HG03354 (cell line): ENCODE results near the gene QRFP.

Experiments used
- ATAC-seq: cut with Tn5 transposase; IDR thresholded peaks from one replicate; pipeline ENCODE4 v1.9.1; 2021; ENCODE audit warnings: mild to moderate bottlenecking; ENCODE audit not compliant: unreplicated experiment, poor library complexity, severe bottlenecking

Gene QRFP

DNA sequence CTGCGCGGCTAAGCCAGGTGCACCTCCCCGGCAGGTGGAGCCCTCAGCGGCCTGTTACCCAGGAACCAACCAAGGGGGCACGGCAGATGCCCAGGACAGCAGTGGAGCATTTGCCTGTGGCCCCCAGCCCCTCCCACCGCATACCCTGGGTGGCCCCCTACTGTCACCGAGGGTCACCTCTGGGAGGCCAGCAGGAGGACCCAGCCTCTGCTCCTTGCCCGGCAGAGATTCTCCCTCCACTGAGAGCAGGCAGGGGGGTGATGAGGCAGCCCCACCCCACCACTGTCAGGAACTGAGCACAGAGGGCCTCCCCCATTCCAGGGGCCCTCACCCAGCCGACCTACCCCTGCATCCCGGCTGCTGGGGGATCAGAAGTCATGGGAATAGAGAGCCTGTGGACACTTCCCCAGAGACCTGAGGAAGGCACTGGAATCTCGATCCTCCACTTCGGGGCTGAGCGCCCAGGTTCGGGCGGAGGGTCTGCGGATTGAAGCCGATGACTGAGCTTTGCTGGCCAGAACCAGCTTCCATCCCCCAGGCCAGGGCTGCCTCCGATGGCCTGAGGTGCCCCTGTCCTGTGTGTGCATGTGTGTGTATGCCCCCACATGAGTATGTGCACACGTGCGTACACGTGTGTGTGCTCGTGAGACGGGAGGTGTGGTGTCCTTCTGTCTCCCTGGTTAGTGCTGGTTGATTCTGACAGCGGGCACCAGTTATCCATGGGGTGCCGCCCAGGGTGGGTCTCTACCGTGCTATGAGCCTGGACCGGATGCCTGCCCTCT, at the start of gene QRFP:
Gene QRFP (minus strand): TSS at position 580 of the 782 bp plus-strand sequence. CDS start 2,974 bp downstream, outside the sequence.
- ATAC-seq: no peak

- ATAC-seq: no peak
Measured at GRCh38 chr9:130945173-130945572, 48.6 kb upstream of the QRFP start.

GRCh38 chr9:130944510-130945058, 48.0 kb upstream of the QRFP start:
- ATAC-seq: no peak

DNA sequence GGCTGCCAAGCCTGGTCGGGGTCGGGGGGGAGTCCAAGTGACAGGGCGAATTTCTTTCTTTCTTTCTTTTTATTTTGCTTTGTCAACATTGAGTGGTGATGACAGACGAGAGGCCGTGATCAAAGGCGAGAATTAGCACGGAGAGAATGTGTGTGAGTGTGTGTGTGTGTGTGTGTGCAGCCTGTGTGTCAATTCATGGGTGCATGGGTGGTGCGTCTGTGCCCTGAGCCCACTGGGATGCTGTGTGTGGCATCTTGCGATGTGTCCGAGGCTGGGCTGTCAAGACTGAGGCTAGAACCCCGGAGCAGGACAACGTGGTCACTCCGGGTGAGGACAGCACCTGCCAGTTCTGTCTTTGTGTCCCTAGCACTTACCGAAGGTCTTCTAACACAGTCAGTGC, 47.2 kb upstream of the QRFP start:
- no peak for ATAC-seq

DNA sequence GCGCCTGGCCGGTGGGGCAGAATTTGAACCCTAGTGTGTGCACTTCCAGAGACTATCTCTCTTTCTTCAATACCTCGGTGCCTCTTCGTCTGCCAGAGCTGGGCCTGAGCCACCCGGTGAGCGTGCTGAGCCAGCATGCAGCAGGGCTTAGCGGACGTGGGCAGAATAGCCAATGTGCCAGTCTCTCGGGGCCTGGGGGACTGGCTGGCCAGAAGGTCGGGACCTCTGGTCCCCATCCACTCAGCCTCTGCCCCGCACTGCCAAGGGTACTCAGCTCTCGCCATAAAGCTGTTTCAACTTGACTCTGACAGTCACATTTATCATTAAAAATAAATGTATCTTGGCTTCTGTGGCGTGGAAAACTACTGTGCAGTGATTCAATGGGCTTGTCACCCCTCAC, 46.6 kb upstream of the QRFP start:
- ATAC-seq: no peak

- ATAC-seq: no peak
Measured at GRCh38 chr9:130942679-130943078, 46.1 kb upstream of the QRFP start.

GRCh38 chr9:130942084-130942483, 45.5 kb upstream of the QRFP start:
- ATAC-seq: no peak

GRCh38 chr9:130940693-130941576, 44.3 kb upstream of the QRFP start:
- peak; percentile 60 for ATAC-seq

DNA sequence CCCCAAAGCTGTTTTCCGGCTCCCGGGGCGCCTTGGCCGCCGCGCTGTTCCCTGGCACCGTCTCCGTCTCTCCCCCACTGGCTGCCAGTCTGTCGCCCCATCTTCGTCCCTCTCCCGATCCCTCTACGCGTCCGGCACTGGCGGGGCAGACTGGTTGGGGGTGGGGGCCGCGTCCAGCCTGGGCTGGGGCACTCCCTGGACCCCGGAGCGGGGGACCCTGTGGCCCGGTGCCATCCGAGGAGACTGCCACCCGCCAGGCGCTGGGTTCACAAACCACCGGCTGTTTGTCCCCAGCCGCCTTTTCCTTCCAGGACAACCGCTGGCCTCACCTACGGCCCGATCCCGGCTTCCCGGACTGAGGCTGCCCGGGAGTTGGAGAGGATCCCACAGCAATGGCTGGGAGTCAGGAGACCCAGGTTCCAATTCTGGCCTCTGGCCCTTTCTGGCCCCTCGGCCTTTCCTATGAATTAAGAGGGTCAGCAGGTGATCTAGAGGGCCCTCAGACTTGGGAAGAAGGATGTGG, 43.5 kb upstream of the QRFP start:
- ATAC-seq: no peak

DNA sequence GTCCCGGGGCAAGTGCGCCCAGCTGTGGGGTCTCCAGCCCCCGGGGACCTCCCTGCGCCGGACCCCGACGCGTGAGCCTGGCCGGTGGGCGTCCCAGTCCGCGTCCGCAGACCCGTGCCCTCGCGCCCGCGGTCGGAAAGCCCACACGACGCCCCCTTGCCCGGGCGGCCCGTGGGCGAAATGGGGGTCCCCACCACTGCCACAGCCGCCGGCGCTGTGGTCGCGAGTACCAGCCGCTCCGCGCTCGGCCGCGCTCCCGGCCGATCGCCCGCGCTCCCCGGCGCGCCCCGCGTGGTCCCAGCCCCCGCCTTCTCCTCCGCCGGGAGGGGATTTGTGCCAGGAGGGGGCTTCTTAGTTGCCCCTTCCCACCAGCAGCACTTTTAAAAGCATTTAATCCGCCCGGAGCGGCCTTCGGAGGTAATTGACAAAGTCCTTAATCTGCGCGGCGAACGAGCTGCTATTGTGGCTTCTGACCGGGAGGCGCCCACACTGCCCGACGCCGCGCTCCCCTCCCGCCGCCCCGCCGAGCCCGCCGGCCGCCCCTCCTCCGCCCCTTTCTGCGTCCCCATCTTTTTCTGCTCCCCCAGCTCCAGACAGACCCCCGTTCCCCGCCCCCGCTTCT, 42.9 kb upstream of the QRFP start:
- no peak for ATAC-seq

DNA sequence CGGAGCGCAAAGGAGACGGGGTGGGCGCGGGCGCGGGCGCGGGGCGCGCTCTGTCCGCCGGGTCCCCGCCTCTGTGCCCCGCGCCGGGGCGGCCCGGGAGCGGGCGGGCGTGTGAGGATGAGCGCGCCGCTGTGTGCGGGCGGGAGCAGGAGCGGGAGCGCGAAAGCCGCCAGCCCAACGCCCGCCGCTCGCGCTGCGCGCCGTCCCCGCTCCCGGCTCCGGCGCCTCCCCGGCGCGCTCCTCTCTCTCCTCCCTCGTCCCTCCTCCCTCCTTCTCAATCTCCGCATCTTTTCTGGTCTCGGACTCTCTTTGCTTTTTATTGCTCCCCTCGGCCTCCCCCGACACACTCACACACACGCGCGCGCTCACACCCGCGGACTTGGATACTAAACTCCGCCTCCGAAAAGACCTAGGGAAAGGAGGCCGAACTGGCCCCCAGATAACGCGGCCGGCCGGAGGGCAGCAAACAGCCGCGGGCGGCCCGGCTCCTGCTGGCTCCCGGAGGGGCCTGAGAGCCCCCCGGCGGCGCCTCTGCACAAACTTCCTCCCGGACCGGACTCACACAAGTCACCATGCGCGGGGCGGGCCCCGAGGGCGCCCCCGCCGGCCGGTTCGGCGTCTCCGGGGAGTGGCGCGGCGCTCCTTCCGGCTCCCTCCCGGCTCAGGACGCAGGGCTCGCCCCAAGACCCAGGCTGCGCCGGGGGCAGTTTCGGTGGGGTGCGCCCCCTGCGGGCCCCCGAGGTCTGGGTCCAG, 42.2 kb upstream of the QRFP start, which contains the start of gene FIBCD1:
Gene FIBCD1 (minus strand): TSS at position 596 of the 753 bp plus-strand sequence. CDS start 640 bp downstream, outside the sequence.
- no peak for ATAC-seq

GRCh38 chr9:130938184-130938651, 41.6 kb upstream of the QRFP start:
- ATAC-seq: no peak

GRCh38 chr9:130937146-130938076, 40.8 kb upstream of the QRFP start:
- ATAC-seq: no peak

DNA sequence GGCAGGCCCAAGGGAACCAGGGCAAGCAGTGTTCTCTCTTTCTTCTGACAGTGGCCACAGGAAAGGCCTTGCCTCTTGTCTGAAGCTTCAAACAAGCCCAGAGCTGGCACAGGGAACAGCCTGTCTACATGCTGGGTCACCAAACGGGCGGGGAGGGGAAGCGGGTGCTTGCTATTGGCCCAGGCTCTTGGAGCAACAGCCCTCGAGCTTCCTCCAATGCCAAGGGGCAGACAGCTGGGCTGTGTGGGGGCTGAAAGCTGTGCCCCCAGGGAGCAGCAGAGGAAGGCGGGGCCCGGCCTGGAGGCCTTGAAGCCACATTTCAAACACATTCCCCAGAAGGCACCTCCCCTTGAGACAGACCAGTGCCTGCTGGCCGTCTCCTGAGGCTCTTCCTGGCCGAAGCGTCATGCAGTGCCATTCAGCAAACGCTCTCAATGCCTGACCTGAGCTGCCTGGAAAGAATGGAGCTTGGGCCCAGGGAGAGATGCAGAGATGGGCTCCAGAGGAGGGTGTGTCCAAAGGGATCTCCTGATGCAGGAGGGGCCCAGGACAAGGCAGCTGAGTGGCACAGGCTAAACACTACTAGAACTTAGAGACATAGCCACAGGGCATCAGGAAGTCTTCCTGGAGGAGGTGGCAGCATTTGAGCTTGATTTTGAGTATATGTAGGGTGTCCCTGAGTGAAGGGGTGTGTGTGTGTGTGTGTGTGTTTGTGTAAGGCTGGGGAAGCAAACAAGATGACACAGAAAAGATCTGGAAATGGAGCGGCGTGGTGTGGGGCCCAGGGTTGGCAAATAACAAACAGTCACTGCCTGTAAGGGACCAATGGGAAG, 39.9 kb upstream of the QRFP start:
- no peak for ATAC-seq

DNA sequence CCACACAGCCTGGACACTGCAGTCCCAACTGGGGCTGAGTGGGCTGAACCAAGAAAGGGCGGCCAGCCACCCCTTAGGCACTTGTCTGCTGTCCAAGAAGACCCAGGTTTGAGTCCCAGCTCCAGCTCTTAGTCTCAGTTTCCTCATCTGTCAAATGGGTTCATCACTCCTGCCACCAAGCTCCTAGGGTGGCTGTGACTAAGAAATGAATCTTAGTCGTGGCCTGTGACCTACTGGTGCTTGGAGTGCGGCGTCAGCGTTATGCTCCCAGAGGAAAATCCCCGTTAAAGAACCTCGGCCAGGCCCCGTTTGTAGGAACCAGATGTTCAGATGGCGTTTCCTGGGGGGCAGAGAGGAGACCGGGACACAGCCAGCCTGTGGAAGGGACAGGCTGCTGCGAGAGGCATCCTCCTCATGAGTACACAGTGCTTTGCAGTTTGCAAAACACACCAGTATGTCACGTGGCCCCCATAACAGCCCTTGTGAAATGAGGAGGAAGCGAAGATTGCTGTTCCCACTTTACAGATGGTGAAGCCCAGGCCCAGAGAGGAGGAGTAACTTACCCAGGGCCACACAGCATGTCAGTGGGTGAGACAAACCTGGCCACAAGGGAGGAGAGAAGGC, 39.1 kb upstream of the QRFP start:
- no peak for ATAC-seq

DNA sequence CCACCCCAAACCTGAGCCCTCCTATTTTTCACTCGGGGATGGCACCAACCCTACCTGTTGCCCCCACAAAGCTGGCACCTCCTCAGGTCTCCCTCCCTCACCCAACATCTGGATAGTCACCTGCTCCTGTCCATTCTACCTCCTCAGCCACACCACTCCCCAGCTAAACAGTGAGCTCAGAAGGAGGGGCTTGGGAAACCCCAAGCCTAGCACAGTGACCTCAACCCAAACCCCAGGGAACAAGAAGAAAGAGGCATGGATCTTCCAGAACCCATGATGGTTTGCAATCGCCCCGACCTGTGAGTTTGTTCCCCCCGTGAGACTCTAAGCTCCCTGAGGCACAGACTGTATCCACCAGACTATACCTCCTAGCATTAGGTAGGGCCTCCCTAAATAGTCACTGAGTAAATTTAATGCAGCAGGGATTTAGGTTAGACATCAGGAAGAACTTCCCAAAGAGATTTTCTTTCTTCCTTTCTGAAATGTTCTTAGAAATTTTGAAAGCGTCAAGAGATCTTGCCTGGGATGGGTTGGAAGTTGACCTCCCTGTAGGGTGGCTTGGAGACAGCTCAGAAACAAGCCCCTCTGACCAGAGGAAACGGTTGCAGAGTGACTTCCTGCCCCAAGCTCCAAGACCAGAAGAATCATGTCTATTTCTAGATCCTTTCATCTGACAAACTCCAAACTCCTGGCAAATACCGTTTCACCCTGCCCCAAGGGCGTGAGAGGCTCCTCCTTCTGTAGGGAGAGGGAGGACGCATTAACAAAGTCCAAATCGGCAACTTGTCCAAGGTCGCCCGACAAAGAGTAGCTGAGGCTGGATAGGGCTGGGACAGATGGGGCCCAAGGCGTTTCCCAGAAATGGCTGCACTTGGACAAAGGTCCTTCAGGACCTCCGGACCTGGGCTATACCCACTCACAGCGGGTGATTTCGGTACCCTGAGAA, 38.4 kb upstream of the QRFP start:
- ATAC-seq: no peak
